Spinal cord (tissue), 10 donors: ENCODE data around the gene CCDC180. TPM values are rescaled to one million over a fixed set of nuclear protein-coding genes. Genes with fewer than 3 reads are reported as not detected.
"Not testable (repeated sequence)": the region's sequence is repeated elsewhere in the genome, so short reads cannot be mapped to it uniquely, and the experiment has no call there.

Experiments used
- DNase-seq, 6 donors: peaks; one replicate each; pipeline versions ENCODE4 v3.0.0 to v3.0.0-alpha.2; 2013 to 2015; ENCODE audit warnings: low spot score in 6 of 6, low read depth in 4 of 6
- H3K27ac ChIP-seq: one replicate; pipeline ENCODE4 v1.5.1; 2013; ENCODE audit warnings: low read depth, low read length, control low read depth
- H3K27me3 ChIP-seq: one replicate; pipeline ENCODE4 v1.6.1; 2013; ENCODE audit warnings: low read length; ENCODE audit not compliant: control insufficient read depth, insufficient read depth
- H3K36me3 ChIP-seq: one replicate; pipeline ENCODE4 v1.6.1; 2013; ENCODE audit warnings: low read length; ENCODE audit not compliant: control insufficient read depth, insufficient read depth
- H3K4me1 ChIP-seq: one replicate; pipeline ENCODE4 v1.6.1; 2013; ENCODE audit warnings: low read length; ENCODE audit not compliant: control insufficient read depth, insufficient read depth
- H3K4me3 ChIP-seq: one replicate; pipeline ENCODE4 v1.5.1; 2013; ENCODE audit warnings: low read depth, low read length, control low read depth
- H3K9me3 ChIP-seq: one replicate; pipeline ENCODE4 v1.6.1; 2013; ENCODE audit warnings: low read length; ENCODE audit not compliant: control insufficient read depth, insufficient read depth
- WGBS: methylation state at CpG from one replicate; pipeline ENCODE4 v1.1.5; 2013; ENCODE audit warnings: missing lambda C conversion rate; ENCODE audit not compliant: insufficient coverage; 5-methylcytosine and 5-hydroxymethylcytosine counted together
- polyA plus RNA-seq, 2 donors: library from polyadenylated mRNA; unstranded; fragments of 120-200 nt; gene quantifications; one replicate each; pipeline ENCODE4 v1.2.1, GENCODE V29; 2013; ENCODE audit not compliant: insufficient read length in 2 of 2
- total RNA-seq, 2 donors: library from RNA; depleted of rRNA in 1 of 2; stranded (reverse); fragments of 120-200 nt in 1 of 2; fragments of >200 nt in 1 of 2; gene quantifications; one replicate each; pipeline versions ENCODE4 v1.2.3 to v1.2.4, GENCODE V29; 2013 to 2014
- donor health status: healthy.

The CCDC180 gene
- total and polyA plus RNA-seq, 4 donors: 13.7 to 29.0 (median 20.9) TPM

GRCh38 chr9:97318433-97318832 is 11.0 kb downstream of the CCDC180 start:
- no peaks in the 10 kb centered on the region for H3K4me1 ChIP-seq
- peaks cover 70% of the 10 kb centered on the region for H3K36me3 ChIP-seq
- WGBS: 94% methylated on average over 2 of the region's 6 CpGs
- no peaks in the 10 kb centered on the region for H3K9me3 ChIP-seq
- H3K4me3 ChIP-seq: no peak overlapping the region
- DNase-seq: no peak
- H3K27ac ChIP-seq: no peak overlapping the region
- no peaks in the 10 kb centered on the region for H3K27me3 ChIP-seq

GRCh38 chr9:97319395-97319794 is 11.9 kb downstream of the CCDC180 start:
- Histone ChIP-seq H3K4me1 (no peaks in the 10 kb centered on the region), H3K27me3 (no peaks in the 10 kb centered on the region), H3K9me3 (no peaks in the 10 kb centered on the region), H3K36me3 (peaks cover 67% of the 10 kb centered on the region), H3K4me3 (no peak overlapping the region), H3K27ac (no peak overlapping the region)
- WGBS: no CpG with 5 or more reads among the region's 2 CpGs
- DNase-seq: no peak

- Histone ChIP-seq H3K4me3 (no peak overlapping the region), H3K9me3 (no peaks in the 10 kb centered on the region), H3K4me1 (no peaks in the 10 kb centered on the region), H3K27me3 (no peaks in the 10 kb centered on the region), H3K36me3 (peaks cover 66% of the 10 kb centered on the region), H3K27ac (no peak overlapping the region)
- WGBS: 96% methylated on average over 3 of the region's 5 CpGs
- DNase-seq: no peak
Measured at GRCh38 chr9:97320080-97320642, 12.7 kb downstream of the CCDC180 start.

- Histone ChIP-seq H3K4me3 (no peak overlapping the region), H3K27ac (no peak overlapping the region), H3K9me3 (no peaks in the 10 kb centered on the region), H3K36me3 (peaks cover 69% of the 10 kb centered on the region), H3K4me1 (no peaks in the 10 kb centered on the region), H3K27me3 (no peaks in the 10 kb centered on the region)
- WGBS: no CpG with 5 or more reads among the region's 1 CpG
- no peak for DNase-seq
Measured at GRCh38 chr9:97321251-97321650, 13.8 kb downstream of the CCDC180 start.

- no peaks in the 10 kb centered on the region for H3K27me3 ChIP-seq
- DNase-seq: no peak
- 81% methylated on average over 3 of the region's 4 CpGs for WGBS
- no peaks in the 10 kb centered on the region for H3K9me3 ChIP-seq
- no peaks in the 10 kb centered on the region for H3K4me1 ChIP-seq
- H3K36me3 ChIP-seq: peaks cover 68% of the 10 kb centered on the region
- no peak overlapping the region for H3K27ac ChIP-seq
- no peak overlapping the region for H3K4me3 ChIP-seq
Measured at GRCh38 chr9:97321691-97322090, 14.2 kb downstream of the CCDC180 start.

GRCh38 chr9:97322105-97322504 is 14.6 kb downstream of the CCDC180 start:
- WGBS: 82% methylated on average over 1 of the region's 1 CpG
- Histone ChIP-seq H3K4me1 (no peaks in the 10 kb centered on the region), H3K27ac (no peak overlapping the region), H3K36me3 (peaks cover 64% of the 10 kb centered on the region), H3K9me3 (no peaks in the 10 kb centered on the region), H3K4me3 (no peak overlapping the region), H3K27me3 (no peaks in the 10 kb centered on the region)
- no peak for DNase-seq

- Histone ChIP-seq H3K4me3 (no peak overlapping the region), H3K9me3 (no peaks in the 10 kb centered on the region), H3K36me3 (peaks cover 67% of the 10 kb centered on the region), H3K27ac (no peak overlapping the region), H3K27me3 (no peaks in the 10 kb centered on the region), H3K4me1 (no peaks in the 10 kb centered on the region)
- WGBS: 95% methylated on average over 2 of the region's 5 CpGs
- no peak for DNase-seq
Measured at GRCh38 chr9:97324954-97325353, 17.5 kb downstream of the CCDC180 start.

GRCh38 chr9:97327562-97327961 is 20.1 kb downstream of the CCDC180 start:
- no peaks in the 10 kb centered on the region for H3K4me1 ChIP-seq
- peaks cover 55% of the 10 kb centered on the region for H3K36me3 ChIP-seq
- H3K27me3 ChIP-seq: no peaks in the 10 kb centered on the region
- no peak for DNase-seq
- H3K4me3 ChIP-seq: no peak overlapping the region
- H3K27ac ChIP-seq: no peak overlapping the region
- WGBS: 96% methylated on average over 5 of the region's 6 CpGs
- peaks cover 1% of the 10 kb centered on the region for H3K9me3 ChIP-seq

- WGBS: 100% methylated on average over 3 of the region's 3 CpGs
- H3K27me3 ChIP-seq: no peaks in the 10 kb centered on the region
- H3K4me3 ChIP-seq: no peak overlapping the region
- no peak for DNase-seq
- peaks cover 2% of the 10 kb centered on the region for H3K9me3 ChIP-seq
- peaks cover 18% of the 10 kb centered on the region for H3K36me3 ChIP-seq
- H3K4me1 ChIP-seq: no peaks in the 10 kb centered on the region
- H3K27ac ChIP-seq: no peak overlapping the region
Measured at GRCh38 chr9:97332993-97333392, 25.5 kb downstream of the CCDC180 start.

- H3K4me1 ChIP-seq, H3K36me3 ChIP-seq, DNase-seq, H3K4me3 ChIP-seq, H3K27ac ChIP-seq, H3K9me3 ChIP-seq, H3K27me3 ChIP-seq: not testable (repeated sequence)
- 90% methylated on average over 3 of the region's 7 CpGs for WGBS
Measured at GRCh38 chr9:97335622-97336021, 28.2 kb downstream of the CCDC180 start.
